Measurements from ENCODE around the gene IPO9.
"Not testable (repeated sequence)": the region's sequence is repeated elsewhere in the genome, so short reads cannot be mapped to it uniquely, and the experiment has no call there.

IPO9 gene

GRCh38 chr1:201848230-201848629 is 19.3 kb downstream of the IPO9 start:
- no peak for DNase-seq (ENCODE audit: low read depth in 2 of 2)

- DNase-seq (ENCODE audit: low read depth in 2 of 2): no peak
Measured at GRCh38 chr1:201849372-201850052, 20.6 kb downstream of the IPO9 start.

- DNase-seq (ENCODE audit: low read depth in 2 of 2): no peak
Measured at GRCh38 chr1:201850053-201850397, 21.1 kb downstream of the IPO9 start.

GRCh38 chr1:201851949-201852348 is 23.0 kb downstream of the IPO9 start:
- DNase-seq (ENCODE audit: low read depth in 2 of 2): no peak

GRCh38 chr1:201856722-201857121 is 27.8 kb downstream of the IPO9 start:
- not testable (repeated sequence) for DNase-seq (ENCODE audit: low read depth in 2 of 2)

- DNase-seq (ENCODE audit: low read depth in 2 of 2): no peak
Measured at GRCh38 chr1:201859424-201859823, 30.5 kb downstream of the IPO9 start.

GRCh38 chr1:201861448-201861847 is 32.5 kb downstream of the IPO9 start:
- DNase-seq (ENCODE audit: low read depth in 2 of 2): no peak

GRCh38 chr1:201870397-201870796 is 41.4 kb downstream of the IPO9 start:
- DNase-seq (ENCODE audit: low read depth in 2 of 2): no peak

GRCh38 chr1:201874672-201875071 is 45.7 kb downstream of the IPO9 start:
- no peak for DNase-seq (ENCODE audit: low read depth in 2 of 2)

- DNase-seq (ENCODE audit: low read depth in 2 of 2): no peak
Measured at GRCh38 chr1:201876148-201876818, 47.3 kb downstream of the IPO9 start.

- DNase-seq (ENCODE audit: low read depth in 2 of 2): no peak
Measured at GRCh38 chr1:201877877-201878401, 49.0 kb downstream of the IPO9 start.

- no peak for DNase-seq (ENCODE audit: low read depth in 2 of 2)
Measured at GRCh38 chr1:201880928-201881571, 52.1 kb downstream of the IPO9 start.

GRCh38 chr1:201881617-201882016 is 52.7 kb downstream of the IPO9 start:
- DNase-seq (ENCODE audit: low read depth in 2 of 2): no peak

- DNase-seq (ENCODE audit: low read depth in 2 of 2): no peak
Measured at GRCh38 chr1:201882665-201883132, 53.7 kb downstream of the IPO9 start.

GRCh38 chr1:201883266-201883665 is 54.3 kb downstream of the IPO9 start:
- DNase-seq (ENCODE audit: low read depth in 2 of 2): no peak

- DNase-seq (ENCODE audit: low read depth in 2 of 2): no peak
Measured at GRCh38 chr1:201883786-201884185, 54.8 kb downstream of the IPO9 start.

- DNase-seq (ENCODE audit: low read depth in 2 of 2): no peak
Measured at GRCh38 chr1:201884425-201884824, 55.5 kb downstream of the IPO9 start.

GRCh38 chr1:201885531-201886075 is 56.6 kb downstream of the IPO9 start:
- no peak for DNase-seq (ENCODE audit: low read depth in 2 of 2)

- no peak for DNase-seq (ENCODE audit: low read depth in 2 of 2)
Measured at GRCh38 chr1:201886103-201886885, 57.3 kb downstream of the IPO9 start.

- no peak for DNase-seq (ENCODE audit: low read depth in 2 of 2)
Measured at GRCh38 chr1:201887116-201887866, 58.3 kb downstream of the IPO9 start.
